ENCODE results near the gene ANKRD6. TPM values are rescaled to one million over a fixed set of nuclear protein-coding genes. Genes with fewer than 3 reads are reported as not detected.

The ANKRD6 gene
- total RNA-seq, 1 donor from 2014 or later: 52.7 TPM

- DNase-seq (ENCODE audit: low spot score): no peak
Observed at GRCh38 chr6:89508755-89509563, 76.0 kb downstream of the ANKRD6 start.

GRCh38 chr6:89509777-89510281 lies 76.9 kb downstream of the ANKRD6 start:
- peak; percentile 15 for DNase-seq (ENCODE audit: low spot score)

- no peak for DNase-seq (ENCODE audit: low spot score)
Observed at GRCh38 chr6:89510393-89510792, 77.4 kb downstream of the ANKRD6 start.

- no peak for DNase-seq (ENCODE audit: low spot score)
Observed at GRCh38 chr6:89518352-89519055, 85.6 kb downstream of the ANKRD6 start.

GRCh38 chr6:89520736-89521135 lies 87.8 kb downstream of the ANKRD6 start:
- no peak for DNase-seq (ENCODE audit: low spot score)

DNA sequence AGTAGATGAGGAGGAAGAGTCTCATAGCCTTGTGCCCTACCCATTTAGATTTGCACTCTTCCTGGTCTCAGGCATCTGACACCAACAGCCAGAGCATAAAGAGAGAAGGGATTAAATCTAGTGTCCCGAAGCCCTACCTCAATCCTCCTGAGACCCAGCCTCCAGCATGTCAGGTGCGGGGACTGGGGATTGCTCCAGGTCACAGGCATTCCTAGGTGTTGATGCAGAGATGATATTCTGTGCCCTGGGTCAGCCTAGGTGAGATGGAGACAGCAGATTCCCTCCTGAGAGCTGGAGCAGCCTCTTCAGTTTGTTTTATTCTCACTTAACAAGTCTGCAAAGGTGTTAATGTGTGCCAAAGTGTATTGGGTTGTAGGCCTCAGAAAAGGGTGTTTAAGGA lies 89.8 kb downstream of the ANKRD6 start:
- DNase-seq (ENCODE audit: low spot score): no peak

GRCh38 chr6:89525786-89526562 lies 93.0 kb downstream of the ANKRD6 start:
- DNase-seq (ENCODE audit: low spot score): peak; percentile 43

GRCh38 chr6:89526563-89526869 lies 93.6 kb downstream of the ANKRD6 start:
- DNase-seq (ENCODE audit: low spot score): no peak

GRCh38 chr6:89527634-89528033 lies 94.7 kb downstream of the ANKRD6 start:
- no peak for DNase-seq (ENCODE audit: low spot score)

- DNase-seq (ENCODE audit: low spot score): no peak
Observed at GRCh38 chr6:89528866-89529265, 95.9 kb downstream of the ANKRD6 start.

DNA sequence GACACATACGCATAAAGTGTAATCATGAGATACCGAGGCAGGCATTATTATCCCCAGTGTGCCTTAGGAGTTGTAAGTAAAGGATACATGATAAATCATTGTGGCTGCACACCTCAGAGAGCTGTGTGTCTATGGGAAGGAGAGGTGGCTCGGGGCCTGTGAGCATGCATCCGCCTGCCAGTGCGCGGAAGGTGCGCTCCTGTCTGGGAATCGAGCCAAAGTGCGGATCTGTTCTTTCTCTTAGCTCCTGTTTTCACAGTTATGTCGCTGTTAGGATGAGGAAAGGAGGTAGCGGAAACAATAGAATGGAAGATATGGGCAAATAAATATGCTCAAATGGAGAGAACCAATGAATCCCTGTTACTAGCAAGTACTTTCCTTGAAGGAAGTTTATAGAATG lies 98.0 kb downstream of the ANKRD6 start:
- DNase-seq (ENCODE audit: low spot score): no peak

GRCh38 chr6:89536231-89536630 lies 103.3 kb downstream of the ANKRD6 start:
- no peak for DNase-seq (ENCODE audit: low spot score)

DNA sequence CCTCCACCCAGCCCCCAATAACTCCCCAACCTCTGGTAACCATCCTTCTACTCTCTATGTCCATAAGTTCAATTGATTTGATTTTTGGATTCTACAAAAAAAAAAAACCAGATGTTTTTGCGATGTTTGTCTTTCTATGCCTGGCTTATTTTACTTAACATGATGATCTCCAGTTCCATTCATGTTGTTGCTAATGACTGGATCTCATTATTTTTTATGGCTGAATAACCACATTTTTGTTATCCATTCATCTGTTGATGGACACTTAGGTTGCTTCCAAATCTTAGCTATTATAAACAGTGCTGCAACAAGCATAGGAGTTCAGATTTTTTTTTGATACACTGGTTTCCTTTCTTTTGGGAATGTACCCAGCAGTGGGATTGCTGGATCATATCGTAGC lies 106.8 kb downstream of the ANKRD6 start:
- DNase-seq (ENCODE audit: low spot score): no peak

DNA sequence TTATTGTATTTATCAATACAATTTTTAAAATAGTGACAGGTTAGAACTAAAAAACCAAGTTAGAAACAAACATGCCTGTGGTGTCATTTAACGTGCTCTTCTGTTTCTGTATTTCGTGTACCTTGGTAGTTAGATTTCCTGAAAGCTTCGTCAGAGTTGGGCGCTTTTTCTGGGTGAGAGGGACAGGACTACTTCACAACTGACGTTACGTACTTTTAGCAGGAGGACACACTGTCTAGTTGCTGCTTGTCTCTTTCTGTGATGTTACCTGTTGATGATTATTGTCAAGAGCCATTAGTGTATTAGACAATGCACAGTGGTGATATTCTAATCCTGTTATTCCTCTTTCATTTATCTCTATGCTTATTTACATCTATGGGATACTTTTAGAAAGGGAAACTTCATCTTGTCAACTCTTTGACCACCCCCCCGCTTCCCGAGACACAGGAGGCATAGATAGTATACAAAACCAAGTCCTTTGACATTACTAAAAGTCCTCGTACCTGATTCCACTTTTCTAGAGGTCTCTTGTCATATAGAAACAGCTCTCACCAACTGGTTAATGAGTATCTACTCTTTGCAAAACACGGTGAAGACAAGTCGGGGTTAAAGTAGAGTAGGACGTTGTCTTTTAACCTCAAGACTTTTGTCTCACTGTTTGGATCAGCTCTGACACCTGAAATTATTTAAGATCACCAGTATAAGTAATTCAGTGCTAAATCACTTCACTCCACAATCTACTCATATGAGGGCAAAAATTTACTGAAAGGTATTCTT lies 109.3 kb downstream of the ANKRD6 start:
- no peak for DNase-seq (ENCODE audit: low spot score)

- DNase-seq (ENCODE audit: low spot score): peak; percentile 75
Observed at GRCh38 chr6:89542866-89543265, 109.9 kb downstream of the ANKRD6 start.

- no peak for DNase-seq (ENCODE audit: low spot score)
Observed at GRCh38 chr6:89547281-89547680, 114.3 kb downstream of the ANKRD6 start.

DNA sequence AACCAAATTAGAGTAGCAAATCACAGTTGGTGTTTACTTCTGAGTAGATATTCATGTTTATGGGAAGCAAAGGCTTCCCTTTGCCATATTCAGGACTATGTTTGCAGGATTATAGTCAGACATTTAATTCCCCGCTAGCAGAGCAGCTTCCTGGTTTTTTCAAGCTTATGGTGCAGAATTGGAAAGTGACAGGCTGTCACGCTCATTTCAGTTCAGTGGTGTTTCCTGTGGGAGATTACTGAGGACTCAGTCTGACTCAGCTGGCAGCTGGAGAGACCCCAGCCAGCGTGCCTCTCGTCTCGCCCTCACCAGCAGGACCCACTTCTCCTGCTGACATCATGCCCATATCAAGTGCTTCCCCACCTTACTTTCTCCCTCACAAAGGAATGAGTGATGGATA lies 120.5 kb downstream of the ANKRD6 start:
- DNase-seq (ENCODE audit: low spot score): no peak

- DNase-seq (ENCODE audit: low spot score): no peak
Observed at GRCh38 chr6:89554106-89554505, 121.2 kb downstream of the ANKRD6 start.

DNA sequence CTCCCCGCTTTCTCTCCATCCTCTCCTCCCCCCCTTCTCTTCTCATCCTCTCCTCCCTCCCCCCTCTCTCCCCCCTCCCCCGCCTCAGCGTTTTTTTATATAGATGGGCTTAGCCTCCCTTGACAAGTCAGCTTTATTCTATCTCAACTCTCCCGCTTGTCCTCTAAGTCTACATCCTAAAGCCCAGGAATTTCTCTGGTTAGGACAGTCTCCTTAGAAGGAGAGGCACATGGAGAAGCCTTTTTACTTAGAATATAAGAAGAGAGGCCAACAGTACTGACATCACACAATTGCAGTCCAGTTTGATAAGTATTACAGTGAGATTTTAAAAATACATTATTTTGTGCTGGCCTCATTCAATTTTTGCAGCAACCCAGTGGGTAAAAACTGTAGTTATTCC lies 122.1 kb downstream of the ANKRD6 start:
- peak; percentile 90 for DNase-seq (ENCODE audit: low spot score)

DNA sequence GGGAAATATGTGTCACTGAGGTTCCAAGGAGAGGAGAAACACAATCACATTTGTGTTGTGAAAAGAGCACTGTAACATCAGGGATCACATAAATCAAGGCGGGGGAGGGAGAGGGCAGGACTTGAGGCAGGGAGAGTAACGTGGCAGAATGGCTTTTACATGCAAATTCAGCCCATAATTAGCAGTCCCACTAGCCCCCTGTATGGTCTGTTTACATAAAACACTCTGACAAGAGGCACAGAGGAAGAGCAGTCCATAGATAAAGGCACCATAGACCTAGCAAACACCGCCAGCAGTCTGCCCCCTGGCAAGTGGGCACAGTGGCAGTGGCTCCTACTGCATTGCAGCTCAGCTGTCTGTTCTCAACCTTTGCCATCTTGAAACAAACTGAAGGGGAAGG lies 122.9 kb downstream of the ANKRD6 start:
- DNase-seq (ENCODE audit: low spot score): no peak

- DNase-seq (ENCODE audit: low spot score): no peak
Observed at GRCh38 chr6:89559487-89559886, 126.5 kb downstream of the ANKRD6 start.

Data from umbilical cord (tissue), 2 donors.